Fibroblast of pulmonary artery (primary cell): ENCODE data around the gene RBM25.
"Not testable (repeated sequence)": the region's sequence is repeated elsewhere in the genome, so short reads cannot be mapped to it uniquely, and the experiment has no call there.

Experiments
- DNase-seq: peaks from one replicate; pipeline ENCODE4 v3.0.0-alpha.2; 2010; ENCODE audit warnings: low read depth
- H3K4me3 ChIP-seq: replicated peaks from 2 replicates; pipeline ENCODE4 v1.5.1; 2011; ENCODE audit warnings: low read depth, mild to moderate bottlenecking, control low read depth, low read length, moderate library complexity
- CTCF ChIP-seq: IDR thresholded peaks from 2 replicates; pipeline ENCODE4 v1.5.1; 2011; ENCODE audit warnings: mild to moderate bottlenecking, control low read depth, low read length, inconsistent platforms; ENCODE audit errors: missing control alignments

The RBM25 gene

GRCh38 chr14:73168274-73168673 is 109.9 kb downstream of the RBM25 start:
- DNase-seq = no peak
- TF ChIP-seq CTCF = no peak
- no peak overlapping the region for H3K4me3 ChIP-seq

GRCh38 chr14:73168691-73169090 is 110.4 kb downstream of the RBM25 start:
- no peak for TF ChIP-seq CTCF
- DNase-seq = no peak
- no peak overlapping the region for H3K4me3 ChIP-seq

- DNase-seq, H3K4me3 ChIP-seq: not testable (repeated sequence)
Observed at GRCh38 chr14:73169855-73170254, 111.5 kb downstream of the RBM25 start.

GRCh38 chr14:73170686-73171085 is 112.4 kb downstream of the RBM25 start:
- H3K4me3 ChIP-seq = no peak overlapping the region
- TF ChIP-seq CTCF = no peak
- DNase-seq = no peak

- no peak for TF ChIP-seq CTCF
- DNase-seq = no peak
- no peak overlapping the region for H3K4me3 ChIP-seq
Observed at GRCh38 chr14:73172500-73172899, 114.2 kb downstream of the RBM25 start.

GRCh38 chr14:73173092-73173735 is 114.9 kb downstream of the RBM25 start:
- peak; percentile 82 for DNase-seq
- H3K4me3 ChIP-seq = no peak overlapping the region

More at GRCh38 chr14:73173092-73173735, 114.9 kb downstream of the RBM25 start:
- TF ChIP-seq CTCF = peak; percentile 50
